Calu3 (cell line): ENCODE results near the gene OSBP2. TPM values are rescaled to one million over a fixed set of nuclear protein-coding genes. Genes with fewer than 3 reads are reported as not detected.
A peak's percentile ranks its signal among the peaks of the same experiment; 100 is the strongest.

Experiments
- BruUV-seq: library from RNA; stranded (reverse); fragments of 400-500 nt; replicated peaks from 2 replicates; lab custom pipeline; 2021; lab: Mats Ljungman, UMichigan
- CTCF ChIA-PET: fragments of 300-600 bp; sonication (Branson Sonifier 250); formaldehyde crosslinking; loops from one replicate; lab custom pipeline; 2022; ENCODE audit warnings: antibody characterized with exemption; lab: Charles Lee
- DNase-seq: peaks from one replicate; pipeline ENCODE4 v3.0.0; 2022
- H3K27ac Mint-ChIP-seq: one replicate; pipeline ENCODE4 v1.8.0; 2022; ENCODE audit warnings: mixed read lengths; ENCODE audit not compliant: unreplicated experiment
- H3K27me3 Mint-ChIP-seq: one replicate; pipeline ENCODE4 v1.8.0; 2022; ENCODE audit warnings: mixed read lengths; ENCODE audit not compliant: unreplicated experiment
- H3K36me3 Mint-ChIP-seq: one replicate; pipeline ENCODE4 v1.8.0; 2022; ENCODE audit warnings: mild to moderate bottlenecking, moderate library complexity, mixed read lengths; ENCODE audit not compliant: insufficient read depth, unreplicated experiment
- H3K4me1 Mint-ChIP-seq: one replicate; pipeline ENCODE4 v1.8.0; 2022; ENCODE audit warnings: mild to moderate bottlenecking, low read depth, mixed read lengths; ENCODE audit not compliant: unreplicated experiment
- H3K4me3 Mint-ChIP-seq: one replicate; pipeline ENCODE4 v1.8.0; 2022; ENCODE audit warnings: mild to moderate bottlenecking, low read depth, moderate library complexity, mixed read lengths; ENCODE audit not compliant: unreplicated experiment
- H3K9me3 Mint-ChIP-seq: one replicate; pipeline ENCODE4 v1.8.0; 2022; ENCODE audit warnings: low read depth, mixed read lengths; ENCODE audit not compliant: unreplicated experiment
- CTCF ChIP-seq: fragments of 200-600 bp; IDR thresholded peaks from one replicate; pipeline ENCODE4 v1.8.0; 2022; ENCODE audit warnings: antibody characterized with exemption; ENCODE audit not compliant: unreplicated experiment
- intact Hi-C: fragments of 100-400 bp; cut with micrococcal nuclease; formaldehyde crosslinking; loops from one replicate; pipeline ENCODE4 v1.10.0; 2022; ENCODE audit not compliant: unreplicated experiment
- total RNA-seq: library from RNA; stranded (reverse); gene quantifications from 2 replicates; pipeline ENCODE4 v1.2.3, GENCODE V29; 2022

Gene OSBP2
- total RNA-seq, 1 experiment from 2014 or later = 5.2 TPM

- no peak overlapping the region for H3K4me3 Mint-ChIP-seq
- intact Hi-C loops = no loop called here
- BruUV-seq = no TSS peak
- no peak for DNase-seq
- peaks cover 27% of the 10 kb centered on the region for H3K36me3 Mint-ChIP-seq
- H3K9me3 Mint-ChIP-seq = no peaks in the 10 kb centered on the region
- H3K4me1 Mint-ChIP-seq = peaks cover 19% of the 10 kb centered on the region
- peaks cover 11% of the 10 kb centered on the region for H3K27me3 Mint-ChIP-seq
- no peak for TF ChIP-seq CTCF
- CTCF ChIA-PET = interaction anchor here (0.7 kb wide), 1 partner anchor 174 kb away, joined by 8 read pairs; no protein-coding TSS in a partner anchor
- H3K27ac Mint-ChIP-seq = no peak overlapping the region
These were observed 28.9 kb upstream of the OSBP2 start for GRCh38 chr22:30665786-30666185.

GRCh38 chr22:30667107-30667493, 27.6 kb upstream of the OSBP2 start:
- peak overlapping the region; percentile 82 for H3K27ac Mint-ChIP-seq
- intact Hi-C loops = no loop called here
- CTCF ChIA-PET = interaction anchor here (0.6 to 2.1 kb wide), 5 partner anchors 24 to 156 kb away, joined by 3 to 7 read pairs (median 4); no protein-coding TSS in a partner anchor
- no peak for TF ChIP-seq CTCF
- peaks cover 19% of the 10 kb centered on the region for H3K4me1 Mint-ChIP-seq
- H3K36me3 Mint-ChIP-seq = peaks cover 27% of the 10 kb centered on the region
- peak overlapping the region; percentile 94 for H3K4me3 Mint-ChIP-seq
- BruUV-seq = TSS peak; percentile 68
- H3K9me3 Mint-ChIP-seq = no peaks in the 10 kb centered on the region
- DNase-seq = no peak
- H3K27me3 Mint-ChIP-seq = peaks cover 11% of the 10 kb centered on the region

GRCh38 chr22:30667494-30668385, 26.9 kb upstream of the OSBP2 start, which contains the start of gene DUSP18:
Gene DUSP18, minus strand, starts transcription at chr22:30667875. Its CDS starts 3,872 bp downstream, at chr22:30664003.
- intact Hi-C loops = no loop called here
- Mint-ChIP-seq H3K36me3 (peaks cover 27% of the 10 kb centered on the region), H3K4me1 (peaks cover 19% of the 10 kb centered on the region)

DNA sequence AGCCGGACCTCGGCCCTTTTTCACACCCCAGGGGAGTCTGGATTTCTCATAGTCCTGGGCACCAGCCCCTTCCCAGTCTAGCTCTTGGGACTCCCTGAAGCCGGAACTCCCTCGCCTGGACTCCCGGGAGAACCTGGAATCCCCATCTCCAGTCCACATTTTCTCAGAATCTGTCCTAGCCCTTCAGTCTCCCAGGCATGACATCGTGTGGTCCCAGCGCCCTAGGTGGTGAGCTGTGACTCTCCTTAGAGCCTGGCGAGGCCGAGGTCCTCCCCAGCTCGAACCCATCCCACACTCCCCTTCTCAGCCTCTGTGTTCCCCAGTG, 26.3 kb upstream of the OSBP2 start:
- DNase-seq = no peak
- Mint-ChIP-seq H3K9me3 (no peaks in the 10 kb centered on the region), H3K36me3 (peaks cover 27% of the 10 kb centered on the region), H3K4me3 (peak overlapping the region; percentile 94), H3K4me1 (peaks cover 19% of the 10 kb centered on the region), H3K27ac (peak overlapping the region; percentile 82), H3K27me3 (peaks cover 11% of the 10 kb centered on the region)
- intact Hi-C loops = no loop called here
- no TSS peak for BruUV-seq
- CTCF ChIA-PET = interaction anchor here (0.9 to 2.1 kb wide), 2 partner anchors 19 to 34 kb away, joined by 3 to 7 read pairs; no protein-coding TSS in a partner anchor
- TF ChIP-seq CTCF = no peak

More at GRCh38 chr22:30667494-30668385, 26.9 kb upstream of the OSBP2 start, which contains the start of gene DUSP18:
- Mint-ChIP-seq H3K27ac (peak within 1 kb of the TSS; percentile 82), H3K9me3 (no peaks in the 10 kb centered on the region), H3K27me3 (peaks cover 11% of the 10 kb centered on the region), H3K4me3 (peak within 1 kb of the TSS; percentile 94)
- CTCF ChIA-PET = interaction anchor here (0.6 to 2.1 kb wide), 4 partner anchors 18 to 157 kb away, joined by 3 to 7 read pairs (median 5); no protein-coding TSS in a partner anchor
- TF ChIP-seq CTCF = peak; percentile 25
- DNase-seq = peak; percentile 94
- TSS peak; percentile 99 for BruUV-seq
